ENCODE data around the gene FEZF1.

Gene FEZF1

DNA sequence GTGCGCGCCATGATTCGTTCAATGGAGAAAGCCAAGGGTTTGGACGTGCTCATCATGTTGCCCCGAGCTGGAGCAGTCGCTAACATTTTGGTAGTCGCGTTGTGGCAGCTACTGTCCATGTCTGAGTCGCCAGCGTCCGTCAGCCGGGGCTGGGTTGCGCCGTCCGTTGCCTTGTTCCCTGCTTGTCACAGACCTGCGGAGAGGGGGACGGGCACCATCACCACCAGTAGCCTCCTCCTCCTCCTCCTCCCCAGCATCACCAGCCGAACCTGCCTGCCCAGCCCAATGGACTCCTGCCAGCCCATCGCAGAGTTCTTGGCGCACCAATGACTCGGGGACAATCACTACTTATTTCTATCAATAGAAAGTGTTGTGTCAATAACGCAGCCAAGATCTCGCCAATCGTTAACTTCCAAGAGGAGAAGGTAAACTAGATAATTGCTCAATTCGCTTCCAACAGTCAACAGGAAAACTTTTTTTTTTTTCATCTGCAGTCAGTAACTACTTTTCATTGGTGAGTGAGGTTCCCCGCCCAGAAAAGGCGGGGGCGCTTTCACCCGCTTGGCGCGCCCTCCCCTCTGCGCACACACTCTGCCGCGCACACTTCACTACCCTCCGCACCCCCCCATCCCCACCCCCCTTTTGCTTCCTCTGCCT lies at the start of gene FEZF1:
TSS of gene FEZF1 (minus strand) at position 432 of the 657 bp plus-strand sequence. CDS start at position 119, 313 bp downstream.
- no peak for DNase-seq (ENCODE audit: low spot score)

GRCh38 chr7:122352454-122352853 lies 47.9 kb upstream of the FEZF1 start:
- DNase-seq (ENCODE audit: low spot score): no peak

GRCh38 chr7:122350701-122351100 lies 46.2 kb upstream of the FEZF1 start:
- DNase-seq (ENCODE audit: low spot score): no peak

GRCh38 chr7:122344303-122344620 lies 39.7 kb upstream of the FEZF1 start:
- no peak for DNase-seq (ENCODE audit: low spot score)

GRCh38 chr7:122343601-122344302 lies 39.2 kb upstream of the FEZF1 start:
- DNase-seq (ENCODE audit: low spot score): no peak

DNA sequence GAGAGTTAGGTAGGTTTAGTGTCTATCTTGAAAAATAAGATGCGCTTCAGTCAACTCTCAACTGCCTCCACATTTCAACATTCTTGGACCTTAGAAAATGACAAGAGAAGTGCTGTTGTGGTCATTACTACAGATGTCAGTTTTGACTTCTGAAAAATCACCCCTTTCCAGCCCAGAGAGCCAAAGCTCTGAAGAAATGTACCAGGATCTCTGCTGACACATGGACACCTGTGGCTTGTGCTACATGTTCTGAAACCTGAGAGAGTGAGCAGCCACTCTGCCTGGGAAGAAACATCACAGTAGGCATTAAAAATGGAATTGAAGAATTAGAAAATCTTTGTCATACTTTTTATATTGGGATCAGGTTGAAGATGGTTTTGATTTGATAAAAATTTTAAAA lies 35.9 kb upstream of the FEZF1 start:
- DNase-seq (ENCODE audit: low spot score): no peak

DNA sequence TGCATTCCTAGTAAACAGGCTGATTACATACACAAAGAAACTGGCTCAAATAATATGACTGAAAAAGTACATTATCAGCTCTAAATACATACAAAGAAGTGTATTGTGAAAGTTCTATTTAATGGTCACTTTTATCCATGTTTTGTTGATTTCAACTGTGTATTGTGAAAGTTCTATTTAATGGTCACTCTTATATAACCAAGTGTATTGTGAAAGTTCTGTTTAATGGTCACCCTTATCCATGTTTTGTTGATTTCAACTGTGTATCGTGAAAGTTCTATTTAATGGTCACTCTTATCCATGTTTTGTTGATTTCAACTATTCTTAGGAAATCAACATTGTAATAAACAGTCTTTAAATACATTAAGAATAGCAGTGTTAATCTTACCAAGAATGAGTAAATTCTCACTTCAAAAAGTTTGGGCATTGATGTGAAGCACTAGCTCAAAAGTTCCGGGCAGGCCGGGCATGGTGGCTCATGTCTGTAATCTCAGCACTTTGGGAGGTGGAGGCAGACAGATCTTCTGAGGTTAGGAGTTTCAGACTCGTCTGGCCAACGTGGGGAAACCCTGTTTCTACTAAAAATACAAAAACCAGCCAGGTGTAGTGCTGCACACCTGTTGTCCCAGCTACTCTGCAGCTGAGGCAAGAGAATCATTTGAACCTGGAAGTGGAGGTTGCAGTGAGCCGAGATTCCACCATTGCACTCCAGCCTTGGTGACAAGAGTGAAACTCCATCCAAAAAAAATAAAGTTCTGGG lies 34.8 kb upstream of the FEZF1 start:
- no peak for DNase-seq (ENCODE audit: low spot score)

- DNase-seq (ENCODE audit: low spot score): no peak
Observed at GRCh38 chr7:122337011-122337410, 32.5 kb upstream of the FEZF1 start.

DNA sequence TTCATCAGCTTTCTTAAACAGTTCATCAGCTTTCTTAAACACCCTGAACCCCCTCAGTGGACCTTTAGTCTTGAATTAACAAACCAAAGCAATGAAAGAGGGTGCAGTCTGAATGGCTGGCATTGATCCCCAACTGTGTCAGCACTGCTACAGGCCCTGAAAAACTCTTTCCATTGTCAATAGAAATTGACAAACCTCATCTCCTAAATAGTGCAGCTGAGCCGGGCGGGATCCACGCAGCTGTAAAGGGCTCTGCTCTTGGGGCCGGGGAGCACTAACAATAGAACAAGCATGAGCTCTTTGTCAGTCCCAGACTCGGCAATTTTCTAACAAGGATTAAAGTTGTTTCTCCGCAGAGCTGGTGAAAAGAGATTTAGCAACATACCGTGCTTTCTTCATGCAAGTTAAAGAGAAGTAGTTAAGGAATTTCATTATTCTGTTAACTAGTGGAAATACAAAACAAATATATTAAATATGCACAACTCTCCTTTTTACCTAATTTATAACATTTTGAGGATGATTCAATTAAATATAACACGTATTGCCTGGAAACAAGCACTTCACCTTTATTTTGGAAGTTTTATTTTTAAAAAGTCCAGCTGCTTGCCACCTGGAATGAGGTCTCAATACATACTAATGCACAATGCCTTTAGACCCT lies 24.7 kb upstream of the FEZF1 start:
- DNase-seq (ENCODE audit: low spot score): no peak

DNA sequence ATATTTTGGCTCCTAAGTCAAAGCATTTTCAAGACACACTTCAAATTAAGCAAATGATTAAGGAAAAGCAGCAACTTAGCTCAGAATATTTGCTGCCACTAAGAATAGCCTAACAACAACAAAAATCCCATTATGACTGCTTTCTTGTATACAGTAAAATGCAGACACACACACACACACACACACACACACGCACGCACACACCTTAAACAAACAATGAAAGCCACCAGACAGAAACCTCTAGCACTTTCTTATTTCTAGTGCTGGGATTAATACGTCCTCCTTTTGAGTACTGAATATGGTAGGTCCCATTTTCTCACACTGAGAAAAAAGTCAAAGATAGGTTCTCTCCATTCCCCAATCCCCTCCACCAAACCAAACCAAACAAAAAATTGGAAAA lies 23.4 kb upstream of the FEZF1 start:
- no peak for DNase-seq (ENCODE audit: low spot score)

GRCh38 chr7:122316467-122317388 lies 12.2 kb upstream of the FEZF1 start:
- DNase-seq (ENCODE audit: low spot score): no peak

- no peak for DNase-seq (ENCODE audit: low spot score)
Observed at GRCh38 chr7:122315507-122316466, 11.2 kb upstream of the FEZF1 start.

DNA sequence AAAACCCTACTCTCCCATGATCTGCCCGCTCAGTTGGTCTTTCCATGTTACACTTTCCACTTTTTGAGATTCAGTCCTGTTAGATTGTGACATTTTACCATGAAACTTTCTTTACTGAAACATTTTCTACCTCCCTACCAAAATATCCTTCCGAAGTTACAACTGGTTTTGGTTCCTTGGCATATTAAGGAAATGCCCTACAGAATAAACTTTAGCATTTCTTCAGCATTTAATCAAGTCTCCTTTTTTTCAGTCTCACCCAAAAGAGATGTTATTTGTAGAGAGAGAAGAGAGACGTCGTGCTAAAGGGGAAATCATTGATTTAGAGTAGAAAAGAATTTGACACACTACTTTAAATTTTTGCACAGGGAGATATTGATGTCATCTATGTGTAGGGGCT lies 9.7 kb upstream of the FEZF1 start:
- DNase-seq (ENCODE audit: low spot score): no peak

GRCh38 chr7:122312789-122313188 lies 8.2 kb upstream of the FEZF1 start:
- DNase-seq (ENCODE audit: low spot score): no peak

- DNase-seq (ENCODE audit: low spot score): no peak
Observed at GRCh38 chr7:122311734-122312450, 7.3 kb upstream of the FEZF1 start.

DNA sequence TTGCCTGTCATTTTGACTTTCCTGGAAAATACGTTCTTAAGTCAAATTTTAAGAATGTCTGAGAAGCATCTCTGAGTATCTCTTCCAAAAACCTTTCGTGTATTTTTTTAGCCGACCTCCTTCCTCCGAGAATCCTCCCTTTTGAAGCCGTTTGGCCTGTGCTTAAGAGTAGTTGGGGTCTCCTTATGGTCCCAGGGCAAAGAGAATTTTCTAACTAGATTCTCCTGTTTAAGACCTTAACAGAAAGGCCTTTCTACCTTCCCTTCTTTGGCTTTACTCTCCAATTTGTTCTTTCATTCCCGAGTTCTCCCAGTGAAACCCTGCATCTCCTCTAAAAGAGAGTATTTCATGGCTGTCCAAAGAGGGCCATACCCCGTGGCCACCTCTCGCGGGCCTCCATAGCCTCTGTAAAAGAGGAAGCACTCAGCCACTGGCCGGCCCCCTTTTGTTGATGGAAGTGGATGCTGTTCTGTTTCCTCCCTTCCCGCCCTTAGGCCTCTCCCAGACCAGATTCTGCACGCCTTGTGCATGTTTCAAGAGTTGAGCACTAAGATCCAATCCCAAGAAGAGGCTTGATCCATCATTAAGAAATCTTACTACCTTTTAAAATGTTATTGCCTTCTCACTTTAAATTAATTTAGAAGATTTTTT lies 6.6 kb upstream of the FEZF1 start:
- DNase-seq (ENCODE audit: low spot score): no peak

DNA sequence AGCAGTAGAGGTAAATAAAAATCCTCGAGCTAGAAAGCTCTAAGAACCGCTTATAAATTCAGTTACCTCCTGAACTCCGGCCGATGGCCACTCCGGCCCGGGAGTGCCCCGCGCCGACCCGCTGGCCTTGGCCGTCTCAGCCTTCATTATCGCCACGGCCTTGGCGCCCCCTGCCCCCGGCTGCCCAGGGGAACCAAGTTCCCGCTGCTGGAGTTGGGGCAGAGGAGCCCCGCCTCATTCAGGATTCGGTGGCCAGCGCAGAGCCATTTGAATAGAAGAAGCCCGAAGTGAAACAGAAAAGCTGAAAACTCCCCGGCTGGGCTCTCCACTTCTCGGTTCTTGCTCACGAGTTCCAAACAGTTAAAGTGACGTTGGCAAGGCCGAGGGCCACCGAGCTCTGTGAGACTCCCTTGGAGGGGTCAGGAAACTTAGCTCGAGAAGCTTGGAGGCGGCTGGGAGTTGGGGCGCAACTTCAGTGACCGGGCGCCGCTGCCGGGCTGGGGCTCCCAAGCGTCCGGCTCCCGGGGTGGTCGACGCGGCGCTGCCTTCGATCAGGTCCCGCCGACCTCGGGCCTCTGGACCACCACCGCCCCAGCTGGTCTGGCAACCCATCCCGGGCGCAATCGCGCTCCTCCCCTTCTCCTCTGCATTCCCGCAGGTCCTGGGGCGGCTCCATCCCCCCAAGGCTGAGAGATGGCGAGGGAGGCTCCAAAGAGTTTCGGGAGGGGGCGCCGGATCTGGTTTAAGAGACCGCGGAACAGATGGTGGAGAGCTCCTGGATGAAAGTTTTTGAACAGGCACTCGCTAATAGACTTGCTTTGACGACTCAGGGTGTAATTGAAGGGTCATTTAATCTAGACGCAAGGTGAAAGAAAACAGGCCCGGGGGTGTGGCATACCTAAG lies 5.8 kb upstream of the FEZF1 start:
- DNase-seq (ENCODE audit: low spot score): no peak

DNA sequence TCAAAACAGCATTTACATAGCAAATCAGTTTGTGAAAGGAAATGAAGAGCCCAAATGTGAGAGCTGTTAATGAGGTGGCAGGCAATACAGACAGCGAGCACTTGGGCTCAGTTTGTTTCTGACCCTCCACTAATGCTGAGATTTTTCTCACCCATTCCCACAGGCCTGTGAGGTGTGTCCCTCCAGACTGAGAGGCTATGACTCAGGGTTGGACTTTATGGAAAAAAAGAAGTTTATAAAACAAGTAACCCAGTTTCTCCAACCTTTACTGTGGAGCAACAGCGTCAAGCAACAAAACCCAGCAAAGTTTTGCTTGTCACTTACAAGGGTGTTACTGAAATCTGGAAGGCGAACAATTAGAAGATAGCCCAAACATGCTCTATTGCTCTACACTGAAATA lies 4.9 kb upstream of the FEZF1 start:
- no peak for DNase-seq (ENCODE audit: low spot score)

Measured in NAMALWA (cell line).